Heart left ventricle (tissue), 16 donors: Measurements from ENCODE around the gene PRKCA. TPM values are rescaled to one million over a fixed set of nuclear protein-coding genes. Genes with fewer than 3 reads are reported as not detected.
"Not testable (repeated sequence)": the region's sequence is repeated elsewhere in the genome, so short reads cannot be mapped to it uniquely, and the experiment has no call there.

Experiments used
- ATAC-seq, 4 donors: fragments of 200-7000 bp; cut with Tn5 transposase; one replicate each; pipeline ENCODE4 v1.9.1; 2020 to 2022; ENCODE audit warnings: moderate library complexity in 4 of 4, mild to moderate bottlenecking in 3 of 4, moderate number of reproducible peaks in 1 of 4
- DNase-seq, 5 donors: peaks; one replicate each; pipeline ENCODE4 v3.0.0-alpha.2; 2020
- H3K27ac ChIP-seq, 12 donors: fragments of 200-600 bp; sonication (generic) in 4 of 12; one replicate each; pipeline versions ENCODE4 v1.5.0 to v1.8.0; 2016 to 2022; ENCODE audit warnings: mild to moderate bottlenecking in 2 of 12
- H3K27me3 ChIP-seq, 9 donors: fragments of 200-600 bp; sonication (generic) in 2 of 9; one replicate each; pipeline versions ENCODE4 v1.5.1 to v1.8.0; 2016 to 2022; ENCODE audit warnings: mild to moderate bottlenecking in 3 of 9
- H3K36me3 ChIP-seq, 9 donors: fragments of 200-600 bp; sonication (generic) in 2 of 9; one replicate each; pipeline versions ENCODE4 v1.5.0 to v1.8.0; 2018 to 2022; ENCODE audit warnings: mild to moderate bottlenecking in 2 of 9
- H3K4me1 ChIP-seq, 12 donors: fragments of 200-600 bp; sonication (generic) in 4 of 12; one replicate each; pipeline versions ENCODE4 v1.5.0 to v1.8.0; 2016 to 2022; ENCODE audit warnings: mild to moderate bottlenecking in 3 of 12
- H3K4me3 ChIP-seq, 12 donors: fragments of 200-600 bp; sonication (generic) in 4 of 12; one replicate each; pipeline versions ENCODE4 v1.5.0 to v1.8.0; 2017 to 2022; ENCODE audit warnings: mild to moderate bottlenecking in 9 of 12, moderate library complexity in 4 of 12
- H3K9me3 ChIP-seq, 12 donors: fragments of 200-600 bp; sonication (generic) in 4 of 12; one replicate each; pipeline versions ENCODE4 v1.5.0 to v1.8.0; 2016 to 2022; ENCODE audit warnings: mild to moderate bottlenecking in 1 of 12
- POLR2A ChIP-seq, 2 donors: fragments of 450-650 bp; IDR thresholded peaks; one replicate each; pipeline ENCODE4 v1.6.1; 2017; ENCODE audit warnings: antibody characterized with exemption in 2 of 2, mild to moderate bottlenecking in 2 of 2, moderate library complexity in 2 of 2
- whole genome bisulfite sequencing, 4 donors: extraction: QIAGEN DNeasy Blood & Tissue Kit in 2 of 4; methylation state at CpG; one replicate each; pipeline versions ENCODE4 v1.1.5 to v1.1.7; 2013 to 2018; 5-methylcytosine and 5-hydroxymethylcytosine counted together
- intact Hi-C, 10 donors: fragments of 100-400 bp; cut with DNase I; formaldehyde crosslinking; loops; one replicate each; pipeline versions ENCODE4 v1.11.1 to v1.14.2; 2022
- polyA plus RNA-seq, 2 donors: library from polyadenylated mRNA; stranded (reverse); fragments of 200-250 nt; gene quantifications; one replicate each; pipeline ENCODE4 v1.2.3, GENCODE V29; 2013
- total RNA-seq, 9 donors: library from RNA; depleted of rRNA in 2 of 9; stranded (reverse); fragments of >200 nt in 2 of 9; fragmentation: NEBNext Ultra II Directional in 3 of 9; extraction: Animal tissue kit (Norgen Biotek cat#: 25700) in 3 of 9; gene quantifications; one replicate each; pipeline versions ENCODE4 v1.1.0 to v1.2.4, GENCODE V29; 2016 to 2023
- TF ChIP-seq, protein P1 (sequence below), 12 donors: fragments of 200-600 bp; sonication (generic) in 4 of 12; IDR thresholded peaks; one replicate each; pipeline versions ENCODE4 v1.5.0 to v1.8.0; 2018 to 2022; ENCODE audit warnings: antibody characterized with exemption in 12 of 12, mild to moderate bottlenecking in 5 of 12
- donor health status: ischemic (EF 13 %, LVEDD 7.1; RV severe dilation, severe dysfunction).
- donor health status: healthy with polysubstance abuse.
- donor health status: DM: no; HTN: yes; CAD: no.
- donor health status: DM: no; HTN: no; CAD: no.
- donor health status: ischemic (EF 25% LVEDD 6.9; RV normal size, moderate dysfunction).
- donor health status: ischemic (EF 25% LVEDD 5.7; RV mildly dilated, moderate dysfunction).
- donor health status: healthy.
- donor health status: DM: yes; HTN: yes; CAD: no.
- donor health status: ischemic (EF 35%, LVEDD 5.7; RV mildly dilated, moderate dysfunction).
- donor health status: nonischemic (EF 11% LVEDD 7.7; RV severe dilation, severe dysfunction).
- donor health status: DM: yes; HTN: yes; CAD: no.
- donor health status: PGD.
- donor health status: ischemic (EF 29% LVEDD 5.4; RV normal size, mild dysfunction).
- donor health status: nonischemic (EF 23%, LVEDD 6.1; RV moderate dilation, normal function).

Gene PRKCA
- total and polyA plus RNA-seq, 11 donors, result 3.4 to 26.8 (median 11.4) TPM

DNA sequence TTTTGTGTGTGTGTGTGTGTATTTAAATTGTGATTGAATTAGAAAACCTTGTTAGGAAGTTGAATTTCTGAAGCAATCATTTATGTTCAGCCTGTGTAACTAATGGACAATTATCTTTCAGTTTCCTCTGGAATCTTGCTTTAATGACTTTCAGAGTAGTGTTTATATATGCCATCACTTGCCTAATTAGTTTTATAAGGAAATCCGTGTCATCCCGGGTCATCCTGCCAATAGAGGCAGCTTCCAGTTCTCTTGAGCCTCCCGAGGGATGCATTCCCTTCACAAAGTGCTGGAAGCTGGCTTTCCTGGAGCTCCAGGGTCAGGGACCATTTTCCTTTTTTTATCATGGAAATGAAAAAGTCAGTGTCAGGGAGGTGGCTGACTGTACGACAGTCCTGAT lies 42.9 kb downstream of the PRKCA start:
- TF ChIP-seq, protein P1, sequence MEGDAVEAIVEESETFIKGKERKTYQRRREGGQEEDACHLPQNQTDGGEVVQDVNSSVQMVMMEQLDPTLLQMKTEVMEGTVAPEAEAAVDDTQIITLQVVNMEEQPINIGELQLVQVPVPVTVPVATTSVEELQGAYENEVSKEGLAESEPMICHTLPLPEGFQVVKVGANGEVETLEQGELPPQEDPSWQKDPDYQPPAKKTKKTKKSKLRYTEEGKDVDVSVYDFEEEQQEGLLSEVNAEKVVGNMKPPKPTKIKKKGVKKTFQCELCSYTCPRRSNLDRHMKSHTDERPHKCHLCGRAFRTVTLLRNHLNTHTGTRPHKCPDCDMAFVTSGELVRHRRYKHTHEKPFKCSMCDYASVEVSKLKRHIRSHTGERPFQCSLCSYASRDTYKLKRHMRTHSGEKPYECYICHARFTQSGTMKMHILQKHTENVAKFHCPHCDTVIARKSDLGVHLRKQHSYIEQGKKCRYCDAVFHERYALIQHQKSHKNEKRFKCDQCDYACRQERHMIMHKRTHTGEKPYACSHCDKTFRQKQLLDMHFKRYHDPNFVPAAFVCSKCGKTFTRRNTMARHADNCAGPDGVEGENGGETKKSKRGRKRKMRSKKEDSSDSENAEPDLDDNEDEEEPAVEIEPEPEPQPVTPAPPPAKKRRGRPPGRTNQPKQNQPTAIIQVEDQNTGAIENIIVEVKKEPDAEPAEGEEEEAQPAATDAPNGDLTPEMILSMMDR (IDR thresholded peaks at IDR 0.05), result no peak
- Histone ChIP-seq H3K9me3 (no peaks in the 10 kb centered on the region), H3K27me3 (no peaks in the 10 kb centered on the region), H3K4me1 (peaks cover 0 to 43% (median 19%) of the 10 kb centered on the region in 12 donors), H3K4me3 (no peak overlapping the region), H3K36me3 (no peaks in the 10 kb centered on the region), H3K27ac (no peak overlapping the region)
- ATAC-seq (no peak), DNase-seq (no peak)
- 31 to 54% (median 41%) methylated on average over 4 of the region's 4 CpGs for WGBS, 4 donors
- intact Hi-C loops, result loop anchor here in 1 of 10 donors (5.0 kb wide), 1 partner anchor 38 kb away; no protein-coding TSS in a partner anchor

DNA sequence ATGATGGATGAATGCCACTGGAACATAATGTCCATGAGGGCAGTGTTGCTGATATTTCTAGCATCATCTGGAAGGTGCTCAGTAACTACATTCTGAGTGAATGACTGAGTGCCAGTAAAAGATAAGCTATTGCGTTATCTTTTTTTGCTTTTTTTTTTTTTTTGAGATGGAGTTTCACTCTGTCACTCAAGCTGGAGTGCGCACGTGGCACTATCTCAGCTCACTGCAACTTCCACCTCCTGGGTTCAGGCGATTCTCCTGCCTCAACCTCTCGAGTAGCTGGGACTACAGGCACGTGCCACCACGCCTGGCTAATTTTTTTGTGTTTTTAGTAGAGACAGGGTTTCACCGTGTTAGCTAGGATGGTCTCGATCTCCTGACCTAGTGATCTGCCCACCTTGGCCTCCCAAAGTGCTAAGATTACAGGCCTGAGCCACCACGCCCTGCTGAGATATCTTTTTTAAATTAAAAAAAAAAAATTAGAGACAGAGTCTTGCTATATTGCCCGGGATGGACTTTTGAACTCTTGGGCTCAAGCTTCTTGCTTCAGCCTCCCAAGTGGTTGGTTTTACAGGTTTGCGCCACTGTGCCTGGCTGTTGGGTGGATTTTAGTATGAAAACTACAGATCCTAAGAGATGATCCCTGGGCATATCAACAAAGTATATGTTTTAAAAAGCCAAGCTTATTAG lies 43.7 kb downstream of the PRKCA start:
- ATAC-seq, DNase-seq, H3K27ac ChIP-seq, H3K27me3 ChIP-seq, H3K9me3 ChIP-seq, H3K4me3 ChIP-seq, H3K36me3 ChIP-seq: not testable (repeated sequence)
- 84 to 92% (median 90%) methylated on average over 12 of the region's 12 CpGs for WGBS, 4 donors
- peaks cover 0 to 35% (median 16%) of the 10 kb centered on the region in 12 donors for H3K4me1 ChIP-seq
- intact Hi-C loops, result loop anchor here in 1 of 10 donors (5.0 kb wide), 1 partner anchor 39 kb away; no protein-coding TSS in a partner anchor

DNA sequence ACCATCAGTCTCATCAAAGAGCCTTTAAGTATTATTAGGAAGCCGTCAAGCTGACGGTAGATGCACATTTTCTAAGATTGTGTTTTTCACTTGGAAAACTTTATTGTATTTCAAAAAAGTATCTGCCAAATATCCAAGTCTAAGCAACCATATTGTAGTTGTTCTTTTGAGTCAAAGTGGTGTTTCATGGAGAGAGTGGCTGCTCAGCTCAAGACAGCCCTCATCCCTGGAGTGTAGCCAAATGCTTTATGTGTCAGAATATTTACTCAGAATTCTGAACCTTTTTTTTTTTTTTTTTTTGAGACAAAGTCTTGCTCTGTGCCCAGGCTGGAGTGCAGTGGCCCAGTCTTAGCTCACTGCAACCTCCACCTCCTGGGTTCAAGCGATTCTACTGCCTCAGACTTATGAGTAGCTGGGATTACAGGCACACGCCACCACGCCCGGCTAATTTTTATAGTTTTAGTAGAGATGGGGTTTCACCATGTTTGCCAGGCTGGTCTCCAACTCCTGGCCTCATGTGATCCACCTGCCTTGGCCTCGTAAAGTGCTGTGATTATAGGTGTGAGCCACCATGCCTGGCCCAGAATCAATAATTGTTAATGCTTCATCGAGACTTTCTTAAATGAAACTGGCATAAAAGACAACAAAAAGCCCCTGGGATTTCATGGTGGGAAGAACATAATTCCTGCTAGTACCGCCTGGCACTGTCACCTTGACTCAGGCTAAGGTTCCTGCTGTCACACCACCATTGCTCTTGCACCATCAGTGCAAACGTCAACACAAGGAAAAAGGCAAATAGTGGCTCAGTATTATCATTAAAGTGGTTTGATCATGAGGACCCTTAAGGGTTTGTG lies 45.5 kb downstream of the PRKCA start:
- H3K36me3 ChIP-seq, result no peaks in the 10 kb centered on the region
- no peak overlapping the region for H3K27ac ChIP-seq
- no peak for TF ChIP-seq POLR2A (IDR thresholded peaks at IDR 0.05)
- TF ChIP-seq, protein P1 (IDR thresholded peaks at IDR 0.05), result no peak
- no peaks in the 10 kb centered on the region for H3K9me3 ChIP-seq
- DNase-seq (no peak), ATAC-seq (no peak)
- WGBS, 4 donors, result 89 to 91% (median 90%) methylated on average over 10 of the region's 10 CpGs
- H3K4me1 ChIP-seq, result peaks cover 0 to 34% (median 16%) of the 10 kb centered on the region in 12 donors
- H3K4me3 ChIP-seq, result no peak overlapping the region
- no peaks in the 10 kb centered on the region for H3K27me3 ChIP-seq
- intact Hi-C loops, result loop anchor here in 1 of 10 donors (5.0 kb wide), 1 partner anchor 41 kb away; no protein-coding TSS in a partner anchor

DNA sequence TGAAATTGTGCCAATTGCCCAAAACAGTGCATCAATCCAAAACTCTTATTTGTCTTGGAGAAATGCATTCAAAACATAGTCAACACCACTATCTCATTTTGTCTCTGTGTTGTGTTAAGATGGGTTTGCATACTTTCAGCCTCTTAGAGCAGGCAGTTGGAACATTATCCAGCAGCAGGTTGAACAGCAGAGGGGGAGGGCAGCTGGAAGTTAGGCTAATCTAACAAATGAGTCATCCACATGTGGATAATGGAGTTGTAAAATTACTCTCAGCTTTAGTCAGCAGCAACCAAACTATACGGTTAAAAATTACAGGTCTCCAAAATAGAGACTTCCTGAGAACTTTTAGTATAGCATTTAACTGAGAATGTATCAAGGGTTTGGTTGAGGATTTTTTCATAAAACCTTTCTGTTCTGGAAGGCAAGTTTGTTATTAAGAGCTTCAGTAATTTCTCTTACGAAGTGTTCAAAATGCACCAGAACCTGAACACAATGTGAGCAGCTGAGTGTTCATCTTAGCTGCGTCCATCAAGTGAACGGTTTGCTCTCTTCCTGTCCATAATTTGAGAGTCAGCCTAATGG lies 46.3 kb downstream of the PRKCA start:
- WGBS, 4 donors, result 46 to 63% (median 55%) methylated on average over 4 of the region's 4 CpGs
- Histone ChIP-seq H3K36me3 (no peaks in the 10 kb centered on the region), H3K9me3 (no peaks in the 10 kb centered on the region), H3K27ac (peak overlapping the region in 3 of 12 donors; percentile 13 to 35 (median 28)), H3K4me3 (no peak overlapping the region), H3K27me3 (no peaks in the 10 kb centered on the region), H3K4me1 (peaks cover 0 to 34% (median 16%) of the 10 kb centered on the region in 12 donors)
- DNase-seq (peak in 4 of 5 donors; percentile 36 to 44 (median 38)), ATAC-seq (peak; percentile 83 to 94 (median 90))
- intact Hi-C loops, result loop anchor here in 1 of 10 donors (5.0 kb wide), 1 partner anchor 41 kb away; no protein-coding TSS in a partner anchor
- no peak for TF ChIP-seq POLR2A (IDR thresholded peaks at IDR 0.05)
- TF ChIP-seq, protein P1 (IDR thresholded peaks at IDR 0.05), result no peak
